ENCODE data around the gene PARD3.

The PARD3 gene

DNA sequence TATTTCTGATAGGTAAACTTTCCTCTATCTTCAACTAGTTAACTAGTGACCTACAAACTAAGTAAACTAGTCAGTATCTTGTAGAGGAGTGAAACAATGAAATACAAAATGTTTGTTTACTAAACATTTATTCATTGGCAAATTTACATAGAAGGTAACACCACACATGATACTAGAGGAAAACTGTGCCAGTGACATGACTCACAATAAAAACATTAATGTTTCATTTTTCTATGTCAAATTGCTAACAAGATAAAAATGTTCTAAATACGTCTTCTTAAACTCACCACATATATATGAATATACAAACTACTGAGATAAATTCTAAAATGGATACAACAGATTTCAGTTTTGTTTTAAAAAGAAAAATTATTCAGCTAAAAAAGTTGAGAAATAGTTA lies 471.3 kb downstream of the PARD3 start:
- Histone ChIP-seq H3K27ac (ENCODE audit: low read length) (no peak overlapping the region), H3K4me1 (ENCODE audit: control insufficient read depth, low read depth, low read length) (no peaks in the 10 kb centered on the region), H3K9me3 (ENCODE audit: control insufficient read depth, low read depth, low read length) (no peaks in the 10 kb centered on the region), H3K36me3 (ENCODE audit: control insufficient read depth, low read depth, low read length) (no peaks in the 10 kb centered on the region), H3K4me3 (ENCODE audit: low read length) (no peak overlapping the region), H3K27me3 (ENCODE audit: control insufficient read depth, insufficient read depth, low read length) (no peaks in the 10 kb centered on the region), H3K9ac (ENCODE audit: low read length) (no peak overlapping the region)

DNA sequence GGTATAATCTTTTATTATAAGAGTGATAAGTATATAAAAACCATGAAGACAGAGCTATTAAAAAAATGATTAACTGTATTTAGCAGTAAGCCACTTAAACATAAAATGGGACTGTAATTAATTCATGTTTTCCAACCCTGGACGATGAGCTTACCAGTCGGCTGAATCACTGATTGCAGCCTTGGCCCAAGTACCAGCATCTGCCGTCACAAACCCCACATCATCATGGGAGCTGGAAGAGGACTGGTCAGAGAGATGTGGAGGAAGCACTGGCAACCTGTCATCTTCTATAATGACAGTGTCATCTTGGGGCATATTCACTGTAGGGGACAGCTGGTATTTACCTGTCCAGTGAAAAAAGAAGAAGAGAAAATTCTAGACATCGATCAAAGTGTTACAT lies 473.6 kb downstream of the PARD3 start:
- Histone ChIP-seq H3K4me3 (ENCODE audit: low read length) (no peak overlapping the region), H3K36me3 (ENCODE audit: control insufficient read depth, low read depth, low read length) (no peaks in the 10 kb centered on the region), H3K27ac (ENCODE audit: low read length) (no peak overlapping the region), H3K9ac (ENCODE audit: low read length) (no peak overlapping the region), H3K27me3 (ENCODE audit: control insufficient read depth, insufficient read depth, low read length) (no peaks in the 10 kb centered on the region), H3K4me1 (ENCODE audit: control insufficient read depth, low read depth, low read length) (no peaks in the 10 kb centered on the region), H3K9me3 (ENCODE audit: control insufficient read depth, low read depth, low read length) (no peaks in the 10 kb centered on the region)

DNA sequence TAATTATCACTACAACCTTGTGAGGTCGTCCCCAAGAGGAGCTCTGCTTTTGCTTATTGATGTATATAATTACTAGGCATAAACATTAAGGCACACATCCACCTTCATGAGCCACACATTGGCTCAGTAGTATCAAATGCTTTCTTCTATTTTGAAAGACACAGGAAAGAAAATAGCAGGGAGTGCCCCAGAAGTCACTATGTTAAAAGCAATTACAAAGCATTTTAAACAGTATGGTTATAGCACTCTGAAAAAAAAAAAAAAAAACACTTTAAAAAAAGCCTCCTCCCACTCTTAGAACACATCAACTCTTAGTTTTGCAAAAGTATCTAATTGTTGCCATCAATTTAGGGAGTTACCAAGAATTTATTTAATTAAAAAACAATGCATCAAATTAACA lies 474.2 kb downstream of the PARD3 start:
- H3K36me3 ChIP-seq (ENCODE audit: control insufficient read depth, low read depth, low read length), result no peaks in the 10 kb centered on the region
- no peak overlapping the region for H3K27ac ChIP-seq (ENCODE audit: low read length)
- H3K27me3 ChIP-seq (ENCODE audit: control insufficient read depth, insufficient read depth, low read length), result no peaks in the 10 kb centered on the region
- no peak overlapping the region for H3K9ac ChIP-seq (ENCODE audit: low read length)
- no peak overlapping the region for H3K4me3 ChIP-seq (ENCODE audit: low read length)
- H3K4me1 ChIP-seq (ENCODE audit: control insufficient read depth, low read depth, low read length), result no peaks in the 10 kb centered on the region
- no peaks in the 10 kb centered on the region for H3K9me3 ChIP-seq (ENCODE audit: control insufficient read depth, low read depth, low read length)

DNA sequence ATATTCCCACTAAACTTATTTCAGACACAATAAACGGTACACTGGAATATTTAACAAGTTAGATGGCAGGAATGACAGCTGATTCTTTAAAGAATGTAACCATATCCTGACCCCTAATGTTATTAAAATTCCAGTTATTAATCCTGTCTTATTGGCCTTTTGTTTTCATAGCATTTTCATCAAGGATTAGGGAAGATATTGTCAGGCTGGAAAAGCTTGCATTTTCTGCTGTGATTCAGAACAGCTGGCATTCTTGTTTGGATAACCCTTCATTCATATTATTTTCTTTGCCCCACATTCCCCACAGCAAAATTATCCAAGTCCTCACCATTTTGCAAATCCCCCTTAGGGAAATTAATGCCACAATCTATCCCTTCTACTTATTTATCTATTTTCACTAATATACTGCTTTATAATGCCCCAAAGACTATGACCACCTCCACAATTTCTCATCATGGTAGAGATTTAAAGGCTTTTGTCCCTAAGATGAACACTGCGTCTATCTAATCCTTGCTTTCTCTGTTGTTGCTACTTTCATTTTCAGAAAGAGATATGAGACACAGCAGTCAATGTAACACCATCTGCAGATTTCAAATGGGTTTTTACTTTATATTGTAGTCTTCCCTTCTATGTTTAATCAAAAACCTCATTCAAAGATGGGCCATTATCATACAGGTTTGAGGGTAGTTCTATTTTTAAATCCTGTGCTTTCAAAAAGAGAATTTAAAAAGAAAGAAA lies 475.1 kb downstream of the PARD3 start:
- no peak overlapping the region for H3K9ac ChIP-seq (ENCODE audit: low read length)
- no peak overlapping the region for H3K27ac ChIP-seq (ENCODE audit: low read length)
- no peaks in the 10 kb centered on the region for H3K4me1 ChIP-seq (ENCODE audit: control insufficient read depth, low read depth, low read length)
- H3K36me3 ChIP-seq (ENCODE audit: control insufficient read depth, low read depth, low read length), result no peaks in the 10 kb centered on the region
- no peak overlapping the region for H3K4me3 ChIP-seq (ENCODE audit: low read length)
- H3K9me3 ChIP-seq (ENCODE audit: control insufficient read depth, low read depth, low read length), result no peaks in the 10 kb centered on the region
- H3K27me3 ChIP-seq (ENCODE audit: control insufficient read depth, insufficient read depth, low read length), result no peaks in the 10 kb centered on the region

DNA sequence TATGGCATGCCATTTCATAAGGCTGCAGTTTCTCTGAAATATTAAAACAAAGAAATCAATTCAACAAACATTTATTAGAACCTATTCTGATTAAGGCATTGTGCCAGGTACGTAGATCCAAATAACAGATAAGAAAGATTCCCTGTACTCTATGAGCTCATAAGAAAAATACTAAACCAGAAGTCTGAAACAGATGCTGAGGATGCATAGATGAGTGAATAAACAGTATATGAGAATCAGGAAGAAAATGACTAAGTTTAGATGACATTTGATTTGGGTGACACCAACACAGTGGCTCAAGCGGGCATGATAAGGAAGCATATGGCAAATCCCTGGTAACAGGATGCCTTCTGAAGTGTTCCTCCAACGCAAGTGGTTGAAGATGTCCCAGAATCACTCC lies 477.2 kb downstream of the PARD3 start:
- no peaks in the 10 kb centered on the region for H3K4me1 ChIP-seq (ENCODE audit: control insufficient read depth, low read depth, low read length)
- H3K9me3 ChIP-seq (ENCODE audit: control insufficient read depth, low read depth, low read length), result no peaks in the 10 kb centered on the region
- no peak overlapping the region for H3K27ac ChIP-seq (ENCODE audit: low read length)

DNA sequence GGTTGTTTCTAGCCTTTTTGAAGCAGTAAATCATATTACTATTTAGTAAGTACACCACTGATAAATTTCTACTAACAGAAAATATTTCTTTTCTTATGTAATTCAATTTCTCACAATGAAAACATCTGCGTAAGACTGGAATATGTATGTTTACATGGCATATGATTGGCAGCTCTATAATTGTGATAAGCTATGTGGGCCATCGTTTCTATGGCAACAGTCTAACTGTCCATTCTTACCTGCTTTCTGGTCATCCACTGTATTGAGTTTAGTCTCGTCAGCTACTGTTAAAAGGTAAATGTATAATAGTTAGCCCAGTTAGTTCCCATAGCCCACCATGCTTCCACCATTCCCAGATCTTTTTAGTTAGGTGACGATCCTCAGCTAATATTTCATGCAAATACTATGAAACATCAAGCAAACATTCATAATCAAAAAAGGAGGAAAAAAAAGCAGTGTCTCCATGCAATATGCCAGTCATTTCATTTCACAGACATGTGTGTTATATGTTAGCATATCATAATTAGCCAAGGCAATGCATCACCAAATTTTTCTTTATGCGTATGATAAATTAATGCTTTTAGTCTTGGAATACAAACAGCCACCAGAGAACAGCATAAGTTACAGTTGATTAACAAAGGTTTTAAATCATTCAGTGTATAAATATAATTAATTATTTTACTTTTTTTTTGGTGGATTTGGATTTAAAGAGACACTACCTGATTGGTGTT lies 479.0 kb downstream of the PARD3 start:
- Histone ChIP-seq H3K4me3 (ENCODE audit: low read length) (no peak overlapping the region), H3K4me1 (ENCODE audit: control insufficient read depth, low read depth, low read length) (no peaks in the 10 kb centered on the region), H3K27ac (ENCODE audit: low read length) (no peak overlapping the region), H3K27me3 (ENCODE audit: control insufficient read depth, insufficient read depth, low read length) (no peaks in the 10 kb centered on the region), H3K9me3 (ENCODE audit: control insufficient read depth, low read depth, low read length) (no peaks in the 10 kb centered on the region), H3K36me3 (ENCODE audit: control insufficient read depth, low read depth, low read length) (no peaks in the 10 kb centered on the region), H3K9ac (ENCODE audit: low read length) (no peak overlapping the region)

More for the DNA sequence above, 477.2 kb downstream of the PARD3 start:
- H3K9ac ChIP-seq (ENCODE audit: low read length), result no peak overlapping the region
- H3K4me3 ChIP-seq (ENCODE audit: low read length), result no peak overlapping the region
- H3K36me3 ChIP-seq (ENCODE audit: control insufficient read depth, low read depth, low read length), result no peaks in the 10 kb centered on the region
- no peaks in the 10 kb centered on the region for H3K27me3 ChIP-seq (ENCODE audit: control insufficient read depth, insufficient read depth, low read length)

DNA sequence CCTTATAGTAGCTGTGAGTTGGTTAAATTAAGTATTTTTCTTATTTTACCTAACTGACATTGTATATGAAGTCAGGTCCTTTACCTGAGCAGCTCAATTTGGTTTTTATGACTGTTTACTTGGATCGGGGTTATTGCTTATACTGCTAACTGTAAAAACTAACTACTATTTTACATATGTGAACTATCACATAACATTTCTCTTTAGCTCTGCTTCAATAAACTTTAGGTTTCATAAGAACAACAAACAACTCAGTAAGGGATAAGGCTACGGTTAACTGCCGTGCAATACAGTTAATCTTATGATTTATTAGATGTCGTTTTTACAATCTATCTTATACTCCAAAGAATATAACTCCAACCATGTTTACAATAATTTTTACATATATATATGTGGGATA lies 480.2 kb downstream of the PARD3 start:
- H3K27ac ChIP-seq (ENCODE audit: low read length), result no peak overlapping the region
- no peaks in the 10 kb centered on the region for H3K27me3 ChIP-seq (ENCODE audit: control insufficient read depth, insufficient read depth, low read length)
- no peaks in the 10 kb centered on the region for H3K4me1 ChIP-seq (ENCODE audit: control insufficient read depth, low read depth, low read length)
- no peaks in the 10 kb centered on the region for H3K9me3 ChIP-seq (ENCODE audit: control insufficient read depth, low read depth, low read length)
- H3K4me3 ChIP-seq (ENCODE audit: low read length), result no peak overlapping the region
- no peak overlapping the region for H3K9ac ChIP-seq (ENCODE audit: low read length)
- peaks cover 3% of the 10 kb centered on the region for H3K36me3 ChIP-seq (ENCODE audit: control insufficient read depth, low read depth, low read length)

DNA sequence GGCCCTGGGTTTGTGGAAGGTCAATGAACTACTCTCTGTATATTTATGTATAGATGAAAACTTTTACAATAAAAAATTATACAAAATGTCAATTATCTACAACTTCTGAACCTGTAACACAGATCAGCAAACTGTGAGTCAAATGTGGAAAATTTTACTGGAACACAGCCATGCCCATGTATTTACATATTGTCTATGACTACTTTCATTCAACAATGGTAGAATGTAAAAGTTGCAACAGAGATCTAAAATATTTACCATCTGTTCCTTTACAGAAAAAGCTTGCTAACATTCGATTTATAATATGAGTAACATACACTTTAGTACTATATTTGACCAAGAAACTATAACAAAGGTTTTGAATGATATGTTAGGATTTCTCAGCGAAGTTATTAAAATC lies 481.6 kb downstream of the PARD3 start:
- no peak overlapping the region for H3K4me3 ChIP-seq (ENCODE audit: low read length)
- no peaks in the 10 kb centered on the region for H3K27me3 ChIP-seq (ENCODE audit: control insufficient read depth, insufficient read depth, low read length)
- H3K4me1 ChIP-seq (ENCODE audit: control insufficient read depth, low read depth, low read length), result no peaks in the 10 kb centered on the region
- H3K36me3 ChIP-seq (ENCODE audit: control insufficient read depth, low read depth, low read length), result peaks cover 3% of the 10 kb centered on the region
- no peaks in the 10 kb centered on the region for H3K9me3 ChIP-seq (ENCODE audit: control insufficient read depth, low read depth, low read length)
- H3K9ac ChIP-seq (ENCODE audit: low read length), result no peak overlapping the region
- no peak overlapping the region for H3K27ac ChIP-seq (ENCODE audit: low read length)

DNA sequence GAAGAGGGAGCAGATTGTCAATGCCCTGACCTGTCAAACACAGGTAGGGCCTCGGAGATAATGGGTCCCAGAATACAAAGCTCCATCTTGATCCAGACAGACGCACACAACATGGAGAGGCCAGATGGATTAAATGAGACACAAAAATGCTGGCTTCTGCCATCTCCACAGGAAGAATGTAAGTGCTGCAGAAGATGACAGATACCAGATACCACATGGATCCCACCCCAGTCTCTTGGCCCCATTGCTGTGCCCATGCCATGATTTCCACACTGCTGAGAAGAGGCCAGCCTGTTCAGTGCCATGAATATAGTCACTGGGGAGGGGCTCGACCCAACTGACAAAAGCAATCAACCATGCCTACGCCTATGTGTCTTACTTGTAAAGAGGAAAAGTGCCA lies 487.9 kb downstream of the PARD3 start:
- Histone ChIP-seq H3K27me3 (ENCODE audit: control insufficient read depth, insufficient read depth, low read length) (no peaks in the 10 kb centered on the region), H3K27ac (ENCODE audit: low read length) (no peak overlapping the region), H3K4me3 (ENCODE audit: low read length) (no peak overlapping the region), H3K9ac (ENCODE audit: low read length) (no peak overlapping the region), H3K36me3 (ENCODE audit: control insufficient read depth, low read depth, low read length) (peaks cover 3% of the 10 kb centered on the region), H3K9me3 (ENCODE audit: control insufficient read depth, low read depth, low read length) (no peaks in the 10 kb centered on the region), H3K4me1 (ENCODE audit: control insufficient read depth, low read depth, low read length) (peaks cover 10% of the 10 kb centered on the region)

DNA sequence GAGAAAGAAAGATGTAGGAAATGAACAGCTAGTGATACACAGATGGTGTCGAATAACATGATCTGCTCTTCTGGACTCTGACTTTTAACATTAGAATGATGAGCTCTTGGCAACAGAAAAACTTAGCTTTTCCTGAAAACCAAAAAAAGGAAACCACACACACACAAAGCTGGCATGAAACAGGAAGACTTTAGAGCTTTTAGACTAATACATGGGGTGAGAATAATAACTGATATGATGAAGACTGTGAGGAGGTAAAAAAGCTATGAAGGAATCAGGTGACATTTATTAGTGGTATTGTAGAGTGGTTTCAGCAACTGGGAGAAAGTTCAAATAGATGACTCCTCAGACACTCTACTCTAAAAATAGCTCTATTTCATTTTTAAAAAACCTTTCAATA lies 491.9 kb downstream of the PARD3 start:
- Histone ChIP-seq H3K27ac (ENCODE audit: low read length) (no peak overlapping the region), H3K9me3 (ENCODE audit: control insufficient read depth, low read depth, low read length) (no peaks in the 10 kb centered on the region), H3K4me3 (ENCODE audit: low read length) (no peak overlapping the region), H3K4me1 (ENCODE audit: control insufficient read depth, low read depth, low read length) (peaks cover 16% of the 10 kb centered on the region), H3K9ac (ENCODE audit: low read length) (no peak overlapping the region), H3K27me3 (ENCODE audit: control insufficient read depth, insufficient read depth, low read length) (no peaks in the 10 kb centered on the region), H3K36me3 (ENCODE audit: control insufficient read depth, low read depth, low read length) (no peaks in the 10 kb centered on the region)

DNA sequence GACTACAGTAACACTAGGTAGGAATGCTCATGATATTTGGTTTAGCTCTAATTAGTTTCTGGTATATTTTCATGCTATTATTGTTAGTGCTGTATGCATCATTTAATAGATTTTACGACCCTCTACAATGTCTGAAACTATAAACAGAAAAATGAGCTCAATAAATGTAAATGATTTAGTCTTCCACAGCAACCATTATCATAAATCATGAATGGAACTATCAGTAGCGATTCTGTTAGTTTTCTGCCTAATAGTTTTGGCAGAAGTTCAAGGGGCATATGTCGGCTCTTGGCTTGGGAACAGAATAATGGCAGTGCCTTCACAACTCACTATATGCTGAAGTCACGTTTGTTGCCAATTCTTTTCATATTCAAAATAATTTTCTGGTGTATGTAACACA lies 494.8 kb downstream of the PARD3 start:
- Histone ChIP-seq H3K27ac (ENCODE audit: low read length) (no peak overlapping the region), H3K4me1 (ENCODE audit: control insufficient read depth, low read depth, low read length) (peaks cover 22% of the 10 kb centered on the region), H3K9me3 (ENCODE audit: control insufficient read depth, low read depth, low read length) (no peaks in the 10 kb centered on the region), H3K4me3 (ENCODE audit: low read length) (no peak overlapping the region), H3K9ac (ENCODE audit: low read length) (no peak overlapping the region), H3K36me3 (ENCODE audit: control insufficient read depth, low read depth, low read length) (no peaks in the 10 kb centered on the region), H3K27me3 (ENCODE audit: control insufficient read depth, insufficient read depth, low read length) (no peaks in the 10 kb centered on the region)

All from iPS-18a (cell line).